NCI-H2196 (cell line): ENCODE data around the gene CCDC74A.
"Not testable (repeated sequence)": the region's sequence is repeated elsewhere in the genome, so short reads cannot be mapped to it uniquely, and the experiment has no call there.

Experiments used
- DNase-seq: peaks from one replicate; lab custom pipeline; 2025; ENCODE audit not compliant: unreplicated experiment; lab: John Stamatoyannopoulos, UW

The CCDC74A gene

GRCh38 chr2:131527131-131528001 is at the start of gene CCDC74A:
CCDC74A (plus strand) TSS chr2:131527888; CDS start chr2:131527971, 83 bp downstream.
- peak; percentile 78 for DNase-seq

GRCh38 chr2:131478074-131478849 is 49.4 kb upstream of the CCDC74A start:
- DNase-seq, result not testable (repeated sequence)

- not testable (repeated sequence) for DNase-seq
Measured at GRCh38 chr2:131478850-131479461, 48.7 kb upstream of the CCDC74A start.

- DNase-seq, result not testable (repeated sequence)
Measured at GRCh38 chr2:131480351-131480750, 47.3 kb upstream of the CCDC74A start.

- DNase-seq, result not testable (repeated sequence)
Measured at GRCh38 chr2:131482506-131483155, 45.1 kb upstream of the CCDC74A start.

GRCh38 chr2:131483981-131484820 is 43.5 kb upstream of the CCDC74A start:
- DNase-seq, result not testable (repeated sequence)

GRCh38 chr2:131484906-131485460 is 42.7 kb upstream of the CCDC74A start:
- not testable (repeated sequence) for DNase-seq

GRCh38 chr2:131486201-131486902 is 41.3 kb upstream of the CCDC74A start:
- not testable (repeated sequence) for DNase-seq

GRCh38 chr2:131488306-131489205 is 39.1 kb upstream of the CCDC74A start:
- DNase-seq, result no peak

- not testable (repeated sequence) for DNase-seq
Measured at GRCh38 chr2:131490616-131491468, 36.8 kb upstream of the CCDC74A start.

GRCh38 chr2:131491469-131491836 is 36.2 kb upstream of the CCDC74A start:
- DNase-seq, result not testable (repeated sequence)

GRCh38 chr2:131492015-131492417 is 35.7 kb upstream of the CCDC74A start, which contains the start of gene MZT2A:
MZT2A (minus strand) TSS chr2:131492397; CDS start chr2:131492376, 21 bp downstream.
- DNase-seq, result not testable (repeated sequence)

GRCh38 chr2:131492418-131493198 is 35.1 kb upstream of the CCDC74A start:
- peak; percentile 97 for DNase-seq

GRCh38 chr2:131493199-131493968 is 34.3 kb upstream of the CCDC74A start:
- DNase-seq, result no peak

GRCh38 chr2:131495506-131495905 is 32.2 kb upstream of the CCDC74A start:
- not testable (repeated sequence) for DNase-seq
